Medulla oblongata (tissue), 1 donor: Measurements from ENCODE around the gene KRT77.
A peak's percentile ranks its signal among the peaks of the same experiment; 100 is the strongest.
"Not testable (repeated sequence)": the region's sequence is repeated elsewhere in the genome, so short reads cannot be mapped to it uniquely, and the experiment has no call there.

Source experiments
- DNase-seq: peaks from one replicate; pipeline ENCODE4 v3.0.0-alpha.2; 2015; ENCODE audit errors: extremely low spot score

Gene KRT77

DNA sequence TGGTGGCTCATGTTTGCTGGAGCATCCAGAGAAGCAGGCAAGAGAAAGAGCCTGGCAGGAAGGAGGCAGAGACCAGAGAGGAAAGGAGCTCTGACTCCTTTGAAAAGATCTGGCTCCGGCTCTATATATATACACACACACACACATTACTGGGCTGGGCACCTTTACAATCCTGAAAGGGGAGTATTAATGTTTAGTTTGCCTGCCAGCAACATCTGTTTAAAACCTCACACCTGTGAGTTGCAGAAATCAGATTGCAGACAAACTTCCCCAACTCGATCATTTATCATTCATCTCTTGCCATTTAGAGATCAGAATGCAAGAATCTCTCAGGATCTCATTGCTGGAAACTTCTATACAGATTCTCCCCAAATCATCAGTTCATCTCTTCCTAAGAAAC, at the start of gene KRT77:
TSS of gene KRT77 (minus strand) at position 101 of the 400 bp plus-strand sequence. CDS start at position 11, 90 bp downstream.
- DNase-seq, result no peak

DNA sequence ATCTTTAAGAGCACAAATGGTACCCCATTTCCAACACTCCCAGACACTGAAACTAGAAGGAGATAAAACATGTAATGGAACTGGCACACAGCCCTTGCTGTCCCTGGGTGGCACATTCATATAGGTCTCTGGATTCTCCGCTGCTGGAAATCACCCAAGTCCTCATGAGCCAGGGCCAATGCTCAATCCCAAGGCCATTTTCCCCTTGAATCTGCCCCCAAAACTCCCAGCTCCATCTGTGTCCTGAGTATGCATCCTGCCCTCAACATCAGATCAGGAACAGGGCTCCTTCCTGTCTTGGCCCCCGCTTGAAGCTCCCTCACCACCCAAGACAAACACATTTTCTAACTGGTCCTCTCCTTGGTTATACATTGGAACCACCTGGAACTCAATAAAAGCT, 49.2 kb upstream of the KRT77 start:
- no peak for DNase-seq

DNA sequence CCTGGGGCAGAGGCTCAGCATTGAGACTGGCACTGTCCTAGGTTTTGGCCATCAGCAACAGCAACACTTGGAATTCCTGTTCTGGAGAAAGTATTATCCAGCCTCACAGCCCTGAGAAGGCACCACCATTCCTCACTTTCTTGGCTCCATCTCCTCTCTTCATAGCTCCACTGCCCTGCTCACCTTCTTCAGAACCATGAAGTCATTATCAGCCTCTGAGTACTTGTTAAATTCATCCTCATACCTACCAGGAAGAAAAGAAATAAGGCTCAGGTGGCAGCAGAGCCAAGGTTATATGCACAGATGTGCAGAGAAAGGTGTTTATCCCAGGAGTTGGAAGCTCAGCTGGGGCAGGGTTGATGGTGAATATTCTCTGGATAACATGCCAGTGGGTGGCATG, 48.5 kb upstream of the KRT77 start:
- no peak for DNase-seq

DNA sequence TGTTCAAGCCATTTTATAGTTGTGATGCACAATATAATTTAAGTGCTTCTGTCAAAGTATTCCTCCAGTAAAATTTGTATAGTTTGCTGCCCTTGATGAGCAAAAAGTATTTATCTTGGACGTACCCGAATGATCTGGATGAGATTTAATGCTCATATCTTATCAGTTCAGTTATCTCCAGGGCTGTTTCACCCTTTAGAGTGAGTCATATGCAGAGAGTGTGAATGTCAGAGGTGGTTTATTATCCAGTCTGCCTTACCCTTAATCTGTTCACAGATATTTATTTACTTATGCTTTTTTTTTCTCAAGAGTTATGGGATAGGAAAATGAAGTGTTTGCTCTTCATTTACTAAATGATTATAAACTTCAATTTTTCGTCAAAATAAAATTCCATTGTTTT, 47.2 kb upstream of the KRT77 start:
- DNase-seq, result not testable (repeated sequence)

DNA sequence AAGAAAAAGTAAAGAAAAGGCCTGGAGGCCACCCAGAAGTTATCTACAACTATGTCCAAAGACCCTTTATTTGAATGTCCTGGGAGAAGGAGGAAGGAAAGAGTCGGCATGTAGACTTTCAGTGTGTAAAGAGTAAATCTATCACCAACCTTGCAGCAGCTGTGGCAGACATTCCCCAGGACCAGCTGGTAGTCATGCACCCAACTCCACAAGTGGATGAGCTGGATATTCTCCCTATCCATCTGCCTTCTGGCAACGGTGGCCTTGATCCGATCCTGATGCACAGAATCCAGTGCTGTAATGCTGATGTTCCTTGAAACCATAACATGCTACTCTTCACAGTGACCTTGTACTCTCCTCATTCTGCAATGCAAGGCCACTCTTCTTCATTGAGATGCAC, 46.5 kb upstream of the KRT77 start:
- no peak for DNase-seq

DNA sequence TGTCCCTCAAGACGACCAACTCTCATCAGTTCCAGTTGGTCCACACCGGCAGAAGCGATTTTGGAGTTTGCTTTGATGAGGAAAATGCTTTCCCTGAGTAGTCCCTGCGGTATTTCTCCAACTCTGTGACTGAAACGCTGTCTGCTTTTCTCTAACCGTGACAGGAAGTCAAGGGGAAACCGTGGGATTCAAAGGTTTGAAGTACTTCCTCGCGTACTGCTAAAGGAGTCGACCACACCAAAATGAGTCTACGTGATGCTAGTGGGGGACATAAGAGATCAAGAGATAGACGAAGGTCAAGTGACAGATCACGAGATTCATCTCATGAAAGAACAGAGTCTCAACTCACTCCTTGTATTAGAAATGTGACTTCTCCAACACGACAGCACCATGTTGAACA, 45.3 kb upstream of the KRT77 start:
- no peak for DNase-seq

DNA sequence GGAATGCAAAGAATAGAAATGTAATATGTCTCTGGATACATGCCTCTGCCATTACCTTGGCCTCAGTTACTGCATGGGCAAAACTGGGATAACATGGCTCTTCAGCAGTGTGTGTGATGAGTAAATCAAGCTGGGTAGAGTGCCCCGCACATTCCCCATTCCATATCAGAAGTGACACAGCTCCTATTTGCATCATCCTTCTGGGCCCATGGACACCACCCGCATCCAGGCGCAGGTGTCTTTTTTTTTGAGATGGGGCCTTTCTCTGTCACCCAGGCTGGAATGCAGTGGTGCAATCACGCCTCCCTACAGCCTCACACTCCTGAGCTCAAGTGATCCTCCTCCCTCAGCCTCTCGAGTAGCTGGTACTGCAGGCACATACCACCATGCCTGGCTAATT, 42.2 kb upstream of the KRT77 start:
- DNase-seq, result no peak

DNA sequence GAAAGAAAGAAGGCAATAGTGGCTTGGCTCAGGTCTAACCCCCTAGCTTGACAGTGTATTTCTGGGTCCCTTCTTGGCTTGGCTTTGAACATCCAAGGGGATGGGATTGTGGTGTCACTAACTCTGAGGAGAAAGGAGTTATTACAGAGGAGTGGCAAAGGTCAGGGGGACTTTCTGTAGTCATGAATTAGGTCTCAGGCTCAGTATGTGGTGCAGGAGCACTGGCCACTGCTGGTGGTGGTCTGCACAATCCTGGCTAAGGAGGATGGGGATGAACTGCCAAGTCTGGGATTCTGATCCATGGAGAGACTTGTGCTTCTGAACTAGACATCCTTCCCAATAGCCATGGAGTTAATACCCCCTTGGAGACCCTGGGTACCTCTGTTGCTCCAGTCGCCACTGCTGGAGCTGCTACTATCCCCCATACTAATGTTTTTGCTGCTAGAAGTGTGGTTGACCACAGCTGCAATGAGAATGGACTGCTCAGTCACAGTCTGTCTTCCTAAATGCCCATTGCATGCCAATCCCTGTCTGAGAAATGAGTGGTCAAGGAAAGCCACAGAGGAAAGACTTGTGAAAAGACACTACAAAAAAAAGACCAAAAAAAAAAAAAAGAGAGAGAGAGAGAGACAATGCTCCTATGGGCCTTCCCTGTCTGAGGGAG, 41.3 kb upstream of the KRT77 start:
- no peak for DNase-seq

DNA sequence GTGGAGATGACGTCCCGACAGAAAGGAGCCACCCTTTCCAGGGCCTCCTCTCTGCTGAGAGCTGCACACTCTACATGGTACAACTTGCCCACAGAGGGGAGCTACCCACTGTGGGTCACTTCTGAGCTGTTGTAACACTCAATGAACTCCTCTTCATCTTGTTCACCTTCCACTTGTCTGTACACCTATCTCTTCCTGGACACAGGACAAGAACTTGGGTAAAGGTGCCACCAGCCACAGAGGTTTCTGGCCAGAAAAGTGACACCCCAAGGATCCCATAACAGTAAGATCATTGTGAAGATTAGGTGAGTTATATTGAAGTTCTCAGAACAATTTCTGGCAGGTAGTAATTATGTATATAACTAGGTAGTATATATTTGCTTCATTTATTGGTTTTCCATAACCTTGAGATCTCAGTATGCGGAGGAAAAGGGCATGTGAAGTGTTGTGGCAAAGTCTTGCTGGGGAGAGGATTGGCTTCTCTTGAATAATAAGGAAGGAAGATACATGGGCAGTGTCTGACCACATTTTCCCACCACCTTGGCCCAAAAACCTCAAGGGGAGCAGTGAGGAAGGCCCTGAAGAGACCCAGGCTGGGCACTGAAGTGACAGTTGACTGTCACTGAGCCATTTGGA, 39.6 kb upstream of the KRT77 start:
- no peak for DNase-seq

DNA sequence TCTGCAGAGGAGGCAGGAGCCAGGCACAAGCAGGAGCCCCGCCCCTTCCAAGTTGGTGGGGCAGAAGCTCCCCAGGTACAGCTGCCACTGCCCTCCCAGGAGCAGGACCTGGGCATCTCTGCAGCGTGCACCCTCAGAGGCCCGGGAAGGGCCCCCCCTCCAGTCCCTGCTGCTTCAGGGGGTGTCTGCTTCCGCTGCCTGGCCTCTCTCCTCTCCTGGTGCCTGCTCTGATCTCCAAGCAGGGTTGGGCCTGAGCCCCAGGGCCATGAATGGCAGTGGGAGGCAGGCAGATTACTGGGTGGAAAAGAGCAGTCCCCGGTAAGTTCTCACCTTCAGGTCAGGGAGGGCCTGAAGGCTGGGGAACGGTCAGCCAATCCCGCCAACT, 38.9 kb upstream of the KRT77 start:
- DNase-seq, result no peak

DNA sequence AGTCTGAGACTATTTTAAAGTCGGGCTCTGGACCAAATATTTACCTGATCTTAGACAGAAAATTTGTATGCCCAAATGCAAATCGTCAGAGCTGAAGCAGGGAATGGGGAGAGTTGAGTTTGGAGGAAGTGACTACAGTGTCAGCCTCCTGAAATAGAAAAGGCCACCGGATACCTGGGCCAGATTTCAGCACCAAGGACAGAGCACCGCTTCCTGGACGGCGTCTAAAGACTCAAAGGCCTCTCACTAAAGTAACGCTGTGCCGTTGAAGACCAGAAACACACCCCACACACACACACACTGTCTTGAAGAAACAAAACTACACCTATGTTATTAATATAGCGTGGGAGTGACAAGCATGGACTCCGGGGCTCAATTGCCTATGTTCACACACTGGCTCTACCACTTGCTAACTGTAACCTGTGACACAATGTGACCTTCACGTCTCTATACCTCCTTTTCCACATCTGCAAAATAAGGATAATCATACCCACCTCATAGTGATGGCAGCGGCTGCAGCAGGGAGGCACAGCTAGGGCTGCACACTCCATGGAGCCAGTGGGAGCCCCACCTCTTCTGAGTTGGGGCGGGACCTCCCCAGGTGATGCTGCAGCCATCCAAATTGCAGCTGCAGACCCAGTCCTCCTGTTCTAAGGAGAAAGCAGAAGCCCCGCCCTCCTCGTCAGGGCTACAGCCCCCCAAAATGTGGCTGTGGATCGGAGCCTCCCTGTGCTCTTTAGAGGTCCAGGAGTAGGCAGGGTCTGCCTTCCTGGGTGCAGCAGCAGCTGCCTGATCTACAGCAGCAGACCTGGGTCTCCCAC, 38.3 kb upstream of the KRT77 start:
- DNase-seq, result peak; percentile 11

DNA sequence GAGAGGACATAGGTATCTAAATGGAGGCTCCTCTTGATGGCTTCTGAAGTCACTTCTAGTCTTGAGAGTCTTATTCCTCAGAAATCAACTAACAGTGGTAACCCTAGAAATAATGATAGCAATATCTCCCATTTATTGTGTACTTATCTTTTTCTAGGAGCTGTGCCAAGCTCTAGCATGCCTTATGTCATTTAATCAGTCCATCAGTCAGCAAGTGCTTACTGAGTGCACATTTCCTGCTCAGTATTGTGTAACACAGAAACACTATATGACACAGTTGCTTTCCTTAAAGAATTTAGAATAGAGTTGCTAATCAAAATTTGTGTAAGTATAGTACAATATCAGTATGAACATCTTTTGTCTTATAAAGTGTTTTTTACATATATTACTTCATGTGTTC, 37.3 kb upstream of the KRT77 start:
- DNase-seq, result no peak

DNA sequence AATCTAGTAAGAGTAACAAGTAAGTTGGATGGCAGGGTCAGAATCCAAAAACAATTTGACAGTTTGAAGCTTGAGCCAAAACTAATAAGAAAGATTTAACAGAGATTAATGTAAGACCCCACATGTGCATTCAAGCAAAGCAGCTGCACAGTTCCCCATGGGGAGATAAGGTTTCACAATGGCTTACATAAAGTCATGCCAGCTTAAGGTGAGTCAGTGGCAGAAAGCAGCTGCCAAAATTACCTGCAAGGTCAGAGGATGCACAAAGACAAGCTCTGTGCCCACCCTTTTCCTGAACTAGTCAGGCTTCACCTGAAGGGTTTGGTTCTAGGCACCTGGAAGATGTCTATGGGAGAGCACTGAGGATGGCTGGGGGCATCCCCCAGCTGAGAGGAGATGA, 36.6 kb upstream of the KRT77 start:
- DNase-seq, result no peak

DNA sequence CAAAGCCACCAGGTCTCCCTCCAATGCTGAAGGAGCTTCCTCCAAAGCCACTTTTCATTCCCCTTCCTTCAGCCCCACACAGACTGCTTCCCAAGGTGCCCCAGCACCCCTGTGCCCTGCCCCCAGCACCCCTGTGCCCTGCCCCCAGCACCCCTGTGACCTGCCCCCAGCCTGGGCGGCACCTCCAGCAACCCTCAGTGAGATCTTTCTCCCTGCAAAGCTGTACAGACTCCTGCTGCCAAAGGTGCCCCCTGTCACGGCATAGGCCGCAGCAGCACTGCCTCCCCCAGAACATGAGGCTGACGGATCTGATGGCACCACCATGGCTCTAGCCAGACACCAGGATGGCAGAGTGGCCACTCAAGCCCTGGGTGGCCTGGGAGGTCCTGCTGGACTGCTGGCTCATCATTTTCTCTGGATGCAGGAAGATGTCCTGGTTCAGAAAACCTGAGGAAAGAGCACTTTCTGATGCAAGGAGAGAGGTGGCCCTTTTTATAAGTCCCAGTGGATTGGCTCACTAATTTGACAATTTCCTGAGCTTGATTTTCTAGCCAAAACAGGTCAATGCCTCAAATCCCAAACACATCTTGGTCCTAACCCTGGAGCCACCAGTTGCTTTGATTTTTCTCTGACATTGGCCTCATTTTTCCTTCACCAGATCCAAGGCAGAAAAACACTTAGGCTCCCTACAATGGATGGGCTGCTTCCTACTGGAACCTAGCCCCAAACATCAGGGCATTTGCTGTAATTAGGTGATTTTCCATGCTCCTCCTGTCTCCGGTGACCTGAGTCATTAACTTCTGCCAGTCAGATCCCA, 32.7 kb upstream of the KRT77 start:
- DNase-seq, result no peak

DNA sequence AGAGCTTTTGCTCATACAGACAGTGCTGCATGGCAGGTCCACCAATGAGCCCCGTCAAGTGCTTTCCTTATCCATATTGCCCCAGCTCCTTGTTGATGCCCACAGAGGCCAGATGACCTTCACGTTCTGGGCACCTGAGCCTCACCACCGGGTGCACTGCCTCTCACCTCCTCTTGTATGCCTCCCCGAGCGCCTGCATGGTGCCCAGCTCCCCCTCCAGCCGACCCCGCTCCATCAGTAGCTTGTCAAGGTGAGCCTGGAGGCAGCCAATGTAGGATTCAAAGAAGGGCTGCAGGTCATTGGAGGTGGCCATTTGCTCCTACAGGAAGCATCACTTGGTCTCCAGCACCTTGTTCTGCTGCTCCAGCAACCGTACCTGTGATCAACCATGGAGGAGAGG, 31.8 kb upstream of the KRT77 start:
- no peak for DNase-seq

DNA sequence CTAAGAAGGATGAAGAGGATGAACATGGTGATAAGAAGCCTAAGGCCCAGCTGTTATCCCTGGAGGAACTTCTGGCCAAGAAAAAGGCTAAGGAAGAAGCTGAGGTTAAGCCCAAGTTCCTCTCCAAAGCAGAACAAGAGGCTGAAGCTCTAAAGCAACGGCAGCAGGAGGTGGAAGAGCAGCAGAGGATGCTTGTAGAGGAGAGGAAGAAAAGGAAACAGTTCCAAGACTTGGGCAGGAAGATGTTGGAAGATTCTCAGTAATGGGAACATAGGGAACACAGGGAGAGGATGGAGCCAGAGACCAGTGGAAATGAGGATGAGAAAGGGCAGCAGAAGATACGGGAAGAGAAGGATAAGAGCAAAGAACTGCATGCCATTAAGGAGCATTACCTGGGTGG, 27.5 kb upstream of the KRT77 start:
- no peak for DNase-seq

DNA sequence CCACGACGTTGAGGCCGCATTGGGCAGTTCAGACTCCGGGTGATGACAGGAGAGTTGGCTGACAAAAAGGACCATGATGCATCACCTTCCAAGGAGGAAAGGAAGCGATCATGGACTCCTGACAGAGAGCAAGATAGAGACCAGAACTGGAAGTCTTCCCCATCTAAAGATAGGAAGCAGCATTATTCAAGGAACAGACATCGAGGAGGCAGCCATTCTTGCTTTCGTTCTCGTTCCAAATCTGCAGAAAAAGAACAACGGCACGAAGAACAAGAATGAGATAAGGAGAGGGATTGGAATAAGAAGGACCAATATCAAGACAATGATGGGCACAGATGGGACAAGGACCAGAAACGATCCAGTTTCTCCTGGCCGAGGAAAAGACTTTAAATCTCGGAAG, 27.1 kb upstream of the KRT77 start:
- no peak for DNase-seq

DNA sequence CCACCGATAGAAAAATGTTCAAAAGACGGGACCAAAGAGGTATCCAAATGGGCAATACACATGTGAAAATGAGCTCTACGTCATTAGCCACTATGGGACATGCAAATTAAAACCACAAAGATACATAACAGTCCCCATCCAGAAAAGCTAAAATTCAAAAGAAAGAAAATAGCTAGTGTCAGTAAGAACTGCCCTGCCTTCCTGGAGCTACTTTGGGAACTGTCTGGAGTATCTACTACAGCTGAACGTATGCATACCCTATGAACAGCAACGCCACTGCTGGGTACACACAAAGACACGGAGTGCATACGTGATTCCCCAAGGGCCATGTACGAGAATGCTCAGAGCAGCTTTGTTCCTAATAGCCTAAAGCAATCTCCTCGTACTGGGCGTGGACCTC, 25.8 kb upstream of the KRT77 start:
- DNase-seq, result no peak

DNA sequence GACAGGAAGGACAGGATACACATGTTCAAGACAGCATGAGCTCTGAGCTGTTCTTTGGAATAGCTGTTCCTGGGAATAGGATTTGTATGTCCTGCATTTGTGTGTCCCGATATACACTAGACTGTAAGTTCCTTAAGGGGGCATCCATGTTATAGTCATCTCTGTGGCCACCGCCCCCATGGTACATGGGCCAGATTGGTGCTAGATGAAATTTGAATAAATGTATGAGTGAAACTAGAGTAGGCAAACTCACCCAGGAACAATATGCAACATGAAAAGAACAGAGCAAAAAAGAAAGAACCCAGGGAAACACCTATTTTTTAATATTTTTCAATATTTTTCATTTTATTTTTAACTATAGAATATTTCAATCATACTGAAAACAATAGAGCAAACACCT, 25.1 kb upstream of the KRT77 start:
- no peak for DNase-seq

DNA sequence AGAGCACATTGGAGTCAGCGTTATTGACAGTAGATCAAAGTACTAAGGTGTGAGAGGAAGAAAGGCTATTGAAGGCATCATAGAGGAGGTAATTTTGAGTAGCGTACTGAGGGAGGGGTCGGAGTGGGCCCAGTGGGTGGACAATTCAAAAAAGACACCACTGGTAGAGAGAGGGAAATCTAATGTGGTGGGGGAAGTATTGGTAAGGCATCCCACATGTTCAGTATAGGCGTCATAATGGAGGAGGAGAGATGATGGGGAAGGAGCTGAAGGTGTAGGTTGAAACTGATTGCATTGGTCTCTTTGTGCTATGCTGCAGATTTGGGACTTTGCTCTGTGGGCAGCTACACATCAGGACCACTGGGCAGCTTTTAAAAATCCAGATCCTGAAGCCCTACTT, 23.7 kb upstream of the KRT77 start:
- no peak for DNase-seq

DNA sequence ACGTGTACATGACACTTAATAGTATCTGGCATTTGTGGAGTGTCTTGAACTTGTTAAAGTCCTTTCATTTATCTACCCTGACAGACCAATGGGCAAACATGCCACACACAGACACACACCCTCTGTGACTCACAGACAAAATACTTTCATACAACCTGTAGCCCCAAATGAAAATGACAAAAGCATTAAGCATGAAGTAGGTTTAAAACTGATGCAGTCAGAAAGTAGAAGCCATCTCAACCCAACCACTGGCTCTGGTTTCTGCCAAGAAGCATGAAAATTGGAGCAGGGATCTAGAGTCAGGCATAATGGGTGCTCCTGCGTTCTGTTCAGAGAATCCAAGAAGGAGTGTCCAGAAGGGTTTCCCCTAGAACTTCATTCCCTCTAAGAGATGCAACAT, 23.1 kb upstream of the KRT77 start:
- no peak for DNase-seq

DNA sequence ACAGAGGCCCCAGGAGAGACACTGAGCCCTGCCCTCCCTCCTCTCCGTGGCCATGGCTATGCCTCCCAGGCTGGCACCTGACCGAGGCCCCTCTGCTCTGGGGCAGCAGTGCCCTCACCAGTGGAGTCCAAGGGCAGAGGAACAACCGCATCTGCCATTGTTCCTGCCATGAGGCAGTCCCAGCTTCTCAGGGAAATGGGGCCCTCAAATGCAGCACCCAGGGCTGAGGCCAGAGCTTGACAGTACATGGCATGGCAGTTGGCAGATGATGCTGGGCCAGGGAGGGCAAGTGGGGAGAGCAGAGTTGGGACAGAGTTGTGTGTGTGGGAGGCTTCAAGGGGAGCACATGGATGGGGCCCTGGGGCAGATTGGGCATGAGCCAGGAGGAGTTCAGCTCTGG, 21.1 kb upstream of the KRT77 start:
- DNase-seq, result no peak
